Uterus (tissue), 4 donors: ENCODE data around the gene PRX. TPM values are rescaled to one million over a fixed set of nuclear protein-coding genes. Genes with fewer than 3 reads are reported as not detected.

Experiments used
- DNase-seq, 2 donors: peaks; one replicate each; pipeline ENCODE4 v3.0.0-alpha.2; 2019 to 2020
- H3K27ac ChIP-seq, 2 donors: fragments of 200-600 bp; sonication (generic); 1 replicate in 1 of 2; 2 replicates in 1 of 2; pipeline ENCODE4 v1.5.1; 2016 to 2018
- H3K27me3 ChIP-seq, 2 donors: fragments of 200-600 bp; sonication (generic); one replicate each; pipeline ENCODE4 v1.5.1; 2018 to 2019; ENCODE audit warnings: control low read depth in 1 of 2
- H3K36me3 ChIP-seq, 2 donors: fragments of 200-600 bp; sonication (generic); one replicate each; pipeline ENCODE4 v1.5.1; 2019; ENCODE audit warnings: control low read depth in 1 of 2
- H3K4me1 ChIP-seq, 2 donors: fragments of 200-600 bp; sonication (generic); one replicate each; pipeline ENCODE4 v1.5.1; 2018 to 2019; ENCODE audit warnings: control low read depth in 1 of 2
- H3K4me3 ChIP-seq, 2 donors: fragments of 200-600 bp; sonication (generic); 1 replicate in 1 of 2; 2 replicates in 1 of 2; pipeline ENCODE4 v1.5.1; 2018 to 2019; ENCODE audit warnings: mild to moderate bottlenecking in 1 of 2
- H3K9me3 ChIP-seq, 2 donors: fragments of 200-600 bp; sonication (generic); one replicate each; pipeline ENCODE4 v1.5.1; 2019; ENCODE audit warnings: control low read depth in 1 of 2
- POLR2A ChIP-seq, 2 donors: fragments of 450-650 bp; IDR thresholded peaks; one replicate each; pipeline ENCODE4 v1.6.1; 2016; ENCODE audit warnings: antibody characterized with exemption in 2 of 2, mild to moderate bottlenecking in 1 of 2, moderate library complexity in 1 of 2
- intact Hi-C: fragments of 100-400 bp; cut with DNase I; formaldehyde crosslinking; loops from one replicate; pipeline ENCODE4 v1.15.1; 2023; ENCODE audit warnings: low total_unique reads
- total RNA-seq, 4 donors: library from RNA; depleted of rRNA in 3 of 4; stranded (reverse); fragments of >200 nt in 3 of 4; gene quantifications; one replicate each; pipeline versions ENCODE4 v1.1.0 to v1.2.4, GENCODE V29; 2014 to 2023
- TF ChIP-seq, protein P1 (sequence below), 4 experiments: fragments of 200-600 bp in 2 of 4; fragments of 450-650 bp in 2 of 4; sonication (generic) in 2 of 4; IDR thresholded peaks; one replicate each; pipeline ENCODE4 v1.5.1; 2016 to 2019; ENCODE audit warnings: antibody characterized with exemption in 4 of 4, mild to moderate bottlenecking in 2 of 4, moderate library complexity in 1 of 4
- donor health status: DM: yes; HTN: yes; CAD: no.

PRX gene
- total RNA-seq, 4 donors from 2014 or later = 3.3 to 7.5 (median 4.8) TPM

DNA sequence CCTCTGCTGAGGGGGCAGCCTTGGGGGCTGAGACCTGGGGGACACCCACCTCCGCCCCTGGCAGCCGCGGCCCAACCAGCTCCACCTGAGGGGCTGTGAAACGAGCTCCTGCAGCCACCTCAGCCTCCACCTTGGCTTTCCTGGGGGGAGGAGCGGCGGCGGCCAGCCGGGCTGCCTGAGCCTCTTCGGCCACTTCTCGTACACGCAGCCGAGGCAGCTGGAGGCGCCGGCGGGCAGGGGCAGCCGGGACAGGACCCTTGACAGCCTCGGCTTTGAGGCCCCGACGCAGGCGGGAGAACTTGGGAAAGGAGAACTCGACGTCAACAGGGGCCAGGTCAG lies 15.6 kb downstream of the PRX start:
- intact Hi-C loops = no loop called here
- no peak overlapping the region for H3K4me3 ChIP-seq
- no peaks in the 10 kb centered on the region for H3K9me3 ChIP-seq
- no peak overlapping the region for H3K27ac ChIP-seq
- DNase-seq = no peak
- TF ChIP-seq, protein P1, sequence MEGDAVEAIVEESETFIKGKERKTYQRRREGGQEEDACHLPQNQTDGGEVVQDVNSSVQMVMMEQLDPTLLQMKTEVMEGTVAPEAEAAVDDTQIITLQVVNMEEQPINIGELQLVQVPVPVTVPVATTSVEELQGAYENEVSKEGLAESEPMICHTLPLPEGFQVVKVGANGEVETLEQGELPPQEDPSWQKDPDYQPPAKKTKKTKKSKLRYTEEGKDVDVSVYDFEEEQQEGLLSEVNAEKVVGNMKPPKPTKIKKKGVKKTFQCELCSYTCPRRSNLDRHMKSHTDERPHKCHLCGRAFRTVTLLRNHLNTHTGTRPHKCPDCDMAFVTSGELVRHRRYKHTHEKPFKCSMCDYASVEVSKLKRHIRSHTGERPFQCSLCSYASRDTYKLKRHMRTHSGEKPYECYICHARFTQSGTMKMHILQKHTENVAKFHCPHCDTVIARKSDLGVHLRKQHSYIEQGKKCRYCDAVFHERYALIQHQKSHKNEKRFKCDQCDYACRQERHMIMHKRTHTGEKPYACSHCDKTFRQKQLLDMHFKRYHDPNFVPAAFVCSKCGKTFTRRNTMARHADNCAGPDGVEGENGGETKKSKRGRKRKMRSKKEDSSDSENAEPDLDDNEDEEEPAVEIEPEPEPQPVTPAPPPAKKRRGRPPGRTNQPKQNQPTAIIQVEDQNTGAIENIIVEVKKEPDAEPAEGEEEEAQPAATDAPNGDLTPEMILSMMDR (IDR thresholded peaks at IDR 0.05) = no peak
- TF ChIP-seq POLR2A (IDR thresholded peaks at IDR 0.05) = no peak
- no peaks in the 10 kb centered on the region for H3K36me3 ChIP-seq
- H3K27me3 ChIP-seq = no peaks in the 10 kb centered on the region
- no peaks in the 10 kb centered on the region for H3K4me1 ChIP-seq

DNA sequence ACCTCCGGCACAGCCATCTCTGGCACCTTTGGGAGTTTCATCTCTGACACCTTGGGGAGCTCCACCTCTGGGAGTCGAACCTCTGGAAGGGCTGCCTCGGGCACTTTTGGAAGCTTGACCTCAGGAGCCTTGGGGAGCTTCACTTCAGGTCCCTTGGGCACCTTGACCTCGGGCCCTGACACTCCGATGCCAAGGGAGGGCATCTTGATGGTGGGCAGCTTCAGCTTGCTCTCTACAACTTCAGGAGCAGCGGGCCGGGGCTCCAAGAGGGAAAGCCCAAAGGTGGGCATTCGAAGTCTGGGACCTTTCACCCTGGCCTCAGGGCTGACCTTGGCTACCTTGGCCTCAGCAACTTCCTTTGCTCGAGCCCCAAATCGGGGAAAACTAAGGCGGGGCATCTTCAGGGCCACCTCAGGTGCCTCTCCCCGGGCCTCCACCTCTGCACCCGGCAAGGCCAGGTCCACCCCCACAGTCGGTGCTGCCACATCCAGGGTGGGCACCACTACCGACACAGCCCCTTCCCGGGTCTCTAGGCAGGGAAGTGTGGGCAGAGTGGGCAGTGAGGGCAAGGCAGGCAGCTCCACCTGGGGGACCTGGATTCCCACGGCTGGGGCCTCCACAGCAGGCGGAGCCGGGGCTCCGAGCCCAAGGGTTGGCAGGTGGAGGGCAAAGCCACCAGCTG lies 16.2 kb downstream of the PRX start:
- intact Hi-C loops = no loop called here
- H3K36me3 ChIP-seq = no peaks in the 10 kb centered on the region

DNA sequence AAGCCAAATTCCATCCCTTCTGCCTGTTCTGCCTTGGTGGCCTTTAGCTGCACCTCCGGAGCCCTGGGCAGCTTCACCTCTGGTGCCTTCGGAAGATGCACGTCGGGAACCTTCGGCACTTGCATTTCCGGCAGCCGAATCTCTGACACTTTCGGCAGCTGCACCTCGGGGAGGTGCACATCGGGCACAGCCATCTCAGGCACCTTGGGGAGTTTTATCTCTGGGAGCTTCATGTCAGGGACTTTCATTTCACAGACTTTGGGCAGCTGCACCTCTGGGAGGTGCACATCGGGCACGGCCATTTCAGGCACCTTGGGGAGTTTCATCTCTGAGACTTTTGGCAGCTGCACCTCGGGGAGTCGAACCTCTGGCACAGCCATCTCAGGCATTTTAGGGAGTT lies 17.2 kb downstream of the PRX start:
- intact Hi-C loops = no loop called here
- TF ChIP-seq POLR2A (IDR thresholded peaks at IDR 0.05) = no peak
- TF ChIP-seq, protein P1 (IDR thresholded peaks at IDR 0.05) = no peak
- H3K4me3 ChIP-seq = no peak overlapping the region
- DNase-seq = no peak
- no peaks in the 10 kb centered on the region for H3K9me3 ChIP-seq
- no peaks in the 10 kb centered on the region for H3K36me3 ChIP-seq
- no peak overlapping the region for H3K27ac ChIP-seq
- no peaks in the 10 kb centered on the region for H3K27me3 ChIP-seq
- H3K4me1 ChIP-seq = no peaks in the 10 kb centered on the region

More for the DNA sequence above, 16.2 kb downstream of the PRX start:
- TF ChIP-seq, protein P1 (IDR thresholded peaks at IDR 0.05) = no peak
- TF ChIP-seq POLR2A (IDR thresholded peaks at IDR 0.05) = no peak
- no peak overlapping the region for H3K27ac ChIP-seq
- no peaks in the 10 kb centered on the region for H3K9me3 ChIP-seq
- H3K4me1 ChIP-seq = no peaks in the 10 kb centered on the region
- no peak for DNase-seq
- H3K27me3 ChIP-seq = no peaks in the 10 kb centered on the region
- no peak overlapping the region for H3K4me3 ChIP-seq

DNA sequence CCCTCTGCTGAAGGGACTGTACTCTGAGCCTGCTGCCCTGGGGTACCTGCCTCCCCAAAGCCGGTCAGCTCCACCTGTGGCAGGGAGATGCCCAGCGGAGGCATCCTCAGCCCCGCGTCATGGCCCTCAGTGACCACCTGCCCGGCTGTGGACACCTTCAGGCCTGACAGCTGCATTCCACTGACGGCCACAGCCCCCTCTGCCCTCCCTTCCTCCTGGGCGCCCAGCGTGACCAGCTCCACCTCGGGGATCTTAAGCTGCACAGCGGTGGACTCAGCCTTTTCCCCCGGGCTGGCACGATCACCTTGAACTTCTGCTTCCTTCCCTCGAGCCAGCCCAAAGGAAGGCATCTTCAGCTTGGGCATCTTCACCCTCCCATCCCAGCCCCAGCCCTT lies 18.4 kb downstream of the PRX start:
- H3K27me3 ChIP-seq = no peaks in the 10 kb centered on the region
- no peak overlapping the region for H3K27ac ChIP-seq
- no peaks in the 10 kb centered on the region for H3K4me1 ChIP-seq
- no peaks in the 10 kb centered on the region for H3K36me3 ChIP-seq
- no peaks in the 10 kb centered on the region for H3K9me3 ChIP-seq
- TF ChIP-seq, protein P1 (IDR thresholded peaks at IDR 0.05) = no peak
- no peak for TF ChIP-seq POLR2A (IDR thresholded peaks at IDR 0.05)
- DNase-seq = no peak
- intact Hi-C loops = no loop called here
- H3K4me3 ChIP-seq = no peak overlapping the region

DNA sequence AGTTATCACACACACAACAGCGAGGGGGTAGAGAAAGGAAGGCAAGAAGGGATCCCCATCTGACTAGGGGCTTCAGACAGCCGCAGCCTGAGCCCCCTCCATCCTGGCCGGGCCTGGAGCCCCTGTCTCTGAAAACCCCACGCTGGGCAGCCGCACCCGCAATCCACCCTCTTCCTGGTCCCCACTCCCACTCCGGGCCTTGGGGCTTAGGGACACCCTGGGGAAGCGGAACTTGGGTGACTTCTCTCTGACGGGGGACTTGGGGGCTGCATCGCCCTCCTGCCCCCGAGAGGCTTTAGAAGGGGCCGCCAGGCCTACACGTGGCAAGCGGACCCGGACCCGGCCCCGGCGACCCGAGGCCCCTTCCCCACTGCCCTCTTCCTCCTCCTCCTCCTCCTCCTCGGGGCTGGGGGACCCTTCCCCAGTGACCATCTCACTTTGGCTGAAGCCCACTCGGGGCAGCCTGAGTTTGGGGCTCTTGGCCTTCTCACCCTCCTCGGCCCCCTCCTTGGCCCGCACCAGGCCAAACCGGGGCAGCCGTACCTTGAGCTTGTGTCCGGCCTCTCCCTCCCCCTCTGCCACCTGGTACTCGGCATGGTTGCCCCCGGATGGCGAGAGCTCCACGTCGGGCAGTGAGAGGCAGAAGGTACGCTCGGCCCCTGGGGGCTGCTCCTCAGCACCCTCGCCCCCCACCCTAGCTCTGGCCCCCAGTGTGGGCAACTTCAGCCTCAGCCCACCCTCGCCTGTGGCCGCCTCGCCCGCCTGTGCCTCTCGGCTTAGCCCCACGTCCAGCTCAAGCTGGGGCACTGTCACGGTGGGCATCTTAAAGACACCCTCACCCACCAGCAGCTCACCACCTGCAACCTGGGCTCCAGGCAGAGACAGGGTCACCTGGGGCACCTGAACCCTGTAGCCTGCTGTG lies 19.0 kb downstream of the PRX start:
- H3K4me3 ChIP-seq = no peak overlapping the region
- H3K36me3 ChIP-seq = no peaks in the 10 kb centered on the region
- no peaks in the 10 kb centered on the region for H3K27me3 ChIP-seq
- TF ChIP-seq, protein P1 (IDR thresholded peaks at IDR 0.05) = no peak
- TF ChIP-seq POLR2A (IDR thresholded peaks at IDR 0.05) = no peak
- no peak for DNase-seq
- H3K9me3 ChIP-seq = no peaks in the 10 kb centered on the region
- H3K27ac ChIP-seq = no peak overlapping the region
- intact Hi-C loops = no loop called here
- H3K4me1 ChIP-seq = no peaks in the 10 kb centered on the region
